ENCODE data around the gene SULT2B1.

DNA sequence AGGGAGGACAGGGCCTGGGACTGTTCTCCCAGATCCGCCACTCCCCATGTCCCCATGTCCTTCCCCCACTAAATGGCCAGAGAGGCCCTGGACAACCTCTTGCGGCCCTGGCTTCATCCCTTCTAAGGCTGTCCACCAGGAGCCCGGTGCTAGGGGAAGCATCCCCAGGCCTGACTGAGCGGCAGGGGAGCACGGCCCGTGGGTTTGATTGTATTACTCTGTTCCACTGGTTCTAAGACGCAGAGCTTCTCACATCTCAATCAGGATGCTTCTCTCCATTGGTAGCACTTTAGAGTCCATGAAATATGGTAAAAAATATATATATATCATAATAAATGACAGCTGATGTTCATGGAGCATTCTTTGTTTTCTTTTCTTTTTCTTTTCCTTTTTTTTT is 55.4 kb downstream of the SULT2B1 start:
- TF ChIP-seq, protein P1, sequence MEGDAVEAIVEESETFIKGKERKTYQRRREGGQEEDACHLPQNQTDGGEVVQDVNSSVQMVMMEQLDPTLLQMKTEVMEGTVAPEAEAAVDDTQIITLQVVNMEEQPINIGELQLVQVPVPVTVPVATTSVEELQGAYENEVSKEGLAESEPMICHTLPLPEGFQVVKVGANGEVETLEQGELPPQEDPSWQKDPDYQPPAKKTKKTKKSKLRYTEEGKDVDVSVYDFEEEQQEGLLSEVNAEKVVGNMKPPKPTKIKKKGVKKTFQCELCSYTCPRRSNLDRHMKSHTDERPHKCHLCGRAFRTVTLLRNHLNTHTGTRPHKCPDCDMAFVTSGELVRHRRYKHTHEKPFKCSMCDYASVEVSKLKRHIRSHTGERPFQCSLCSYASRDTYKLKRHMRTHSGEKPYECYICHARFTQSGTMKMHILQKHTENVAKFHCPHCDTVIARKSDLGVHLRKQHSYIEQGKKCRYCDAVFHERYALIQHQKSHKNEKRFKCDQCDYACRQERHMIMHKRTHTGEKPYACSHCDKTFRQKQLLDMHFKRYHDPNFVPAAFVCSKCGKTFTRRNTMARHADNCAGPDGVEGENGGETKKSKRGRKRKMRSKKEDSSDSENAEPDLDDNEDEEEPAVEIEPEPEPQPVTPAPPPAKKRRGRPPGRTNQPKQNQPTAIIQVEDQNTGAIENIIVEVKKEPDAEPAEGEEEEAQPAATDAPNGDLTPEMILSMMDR (IDR thresholded peaks at IDR 0.05; ENCODE audit: poor library complexity), result no peak
- TF ChIP-seq EZH2phosphoT487 (IDR thresholded peaks at IDR 0.05; ENCODE audit: low read depth, severe bottlenecking, unreplicated experiment) (no peak), EZH2 (IDR thresholded peaks at IDR 0.05; ENCODE audit: borderline replicate concordance) (no peak)
